Neural cell (in vitro differentiated cells): ENCODE data around the gene STK40. TPM values are rescaled to one million over a fixed set of nuclear protein-coding genes. Genes with fewer than 3 reads are reported as not detected.
A peak's percentile ranks its signal among the peaks of the same experiment; 100 is the strongest.

Experiments
- H2AFZ ChIP-seq: fragments of 200-600, 300-800 bp; sonication (generic), shearing (Covaris generic); 2 replicates; pipeline ENCODE4 v1.6.0; 2014; ENCODE audit warnings: low read depth, mild to moderate bottlenecking, antibody characterized with exemption, low read length, moderate library complexity
- H3F3A ChIP-seq: fragments of 200-600 bp; shearing (Covaris generic); 2 replicates; pipeline ENCODE4 v1.6.1; 2016; ENCODE audit warnings: mild to moderate bottlenecking, moderate library complexity, mixed read lengths, antibody characterized with exemption, low read length; ENCODE audit not compliant: insufficient read depth, poor library complexity, severe bottlenecking
- H3K27ac ChIP-seq: fragments of 200-600, 300-800 bp; sonication (generic), shearing (Covaris generic); 2 replicates; pipeline ENCODE4 v1.5.1; 2014; ENCODE audit warnings: mild to moderate bottlenecking, low read length, moderate library complexity
- H3K27me3 ChIP-seq: fragments of 300-800, 200-600 bp; sonication (generic), shearing (Covaris generic); 2 replicates; pipeline ENCODE4 v1.6.0; 2014; ENCODE audit warnings: mild to moderate bottlenecking, low read depth, low read length, moderate library complexity; ENCODE audit not compliant: insufficient read depth
- H3K36me3 ChIP-seq: fragments of 300-800, 200-600 bp; sonication (generic), shearing (Covaris generic); 2 replicates; pipeline ENCODE4 v1.5.1; 2014; ENCODE audit warnings: mild to moderate bottlenecking, antibody characterized with exemption, low read length, moderate library complexity; ENCODE audit not compliant: insufficient read depth
- H3K4me2 ChIP-seq: fragments of 300-800, 200-600 bp; sonication (generic), shearing (Covaris generic); 2 replicates; pipeline ENCODE4 v1.6.0; 2014; ENCODE audit warnings: mild to moderate bottlenecking, low read length
- H3K4me3 ChIP-seq: fragments of 300-800, 200-600 bp; sonication (generic), shearing (Covaris generic); 2 replicates; pipeline ENCODE4 v1.5.1; 2014; ENCODE audit warnings: mild to moderate bottlenecking, low read length, moderate library complexity
- H3K79me2 ChIP-seq: fragments of 200-600 bp; shearing (Covaris generic); replicated peaks from 2 replicates; pipeline ENCODE4 v1.6.0; 2014; ENCODE audit warnings: mild to moderate bottlenecking, low read length, moderate library complexity; ENCODE audit not compliant: insufficient read depth
- H3K9ac ChIP-seq: fragments of 300-800, 200-600 bp; sonication (generic), shearing (Covaris generic); 2 replicates; pipeline ENCODE4 v1.6.1; 2016; ENCODE audit warnings: mild to moderate bottlenecking, low read length, mixed read lengths
- H3K9me2 ChIP-seq: fragments of 200-600 bp; shearing (Covaris generic); 2 replicates; pipeline ENCODE4 v1.6.1; 2016; ENCODE audit warnings: mild to moderate bottlenecking, low read length, mixed read lengths; ENCODE audit not compliant: insufficient read depth
- H3K9me3 ChIP-seq: fragments of 200-600, 300-800 bp; sonication (generic), shearing (Covaris generic); 2 replicates; pipeline ENCODE4 v1.6.1; 2016; ENCODE audit warnings: mild to moderate bottlenecking, mixed run types, low read length, moderate library complexity, mixed read lengths
- H4K20me1 ChIP-seq: fragments of 200-600 bp; shearing (Covaris generic); 2 replicates; pipeline ENCODE4 v1.6.1; 2016; ENCODE audit warnings: mild to moderate bottlenecking, mixed run types; ENCODE audit not compliant: insufficient read depth
- EP300 ChIP-seq: fragments of 450-650 bp; conservative IDR thresholded peaks from 2 replicates; pipeline ENCODE4 v1.6.1; 2014; ENCODE audit warnings: antibody characterized with exemption, mild to moderate bottlenecking, moderate library complexity; ENCODE audit not compliant: poor library complexity, severe bottlenecking
- EZH2 ChIP-seq: fragments of 200-600, 300-800 bp; shearing (Covaris generic), sonication (generic); IDR thresholded peaks from 2 replicates; pipeline ENCODE4 v1.6.1; 2014; ENCODE audit warnings: antibody characterized with exemption, low read length, borderline replicate concordance, mild to moderate bottlenecking; ENCODE audit not compliant: insufficient read depth, poor library complexity, severe bottlenecking
- MXI1 ChIP-seq: fragments of 450-650 bp; conservative IDR thresholded peaks from 2 replicates; pipeline ENCODE4 v1.6.1; 2014; ENCODE audit warnings: antibody characterized with exemption, mild to moderate bottlenecking; ENCODE audit not compliant: poor library complexity, severe bottlenecking
- POLR2AphosphoS5 ChIP-seq: IDR thresholded peaks from 2 replicates; pipeline ENCODE4 v1.6.1; 2012
- RAD21 ChIP-seq: fragments of 450-650 bp; conservative IDR thresholded peaks from 2 replicates; pipeline ENCODE4 v1.6.1; 2014; ENCODE audit warnings: antibody characterized with exemption, mild to moderate bottlenecking, moderate library complexity
- REST ChIP-seq: IDR thresholded peaks from 2 replicates; pipeline ENCODE4 v1.6.1; 2012; ENCODE audit warnings: borderline replicate concordance
- SMC3 ChIP-seq: fragments of 450-650 bp; conservative IDR thresholded peaks from 2 replicates; pipeline ENCODE4 v1.6.1; 2014; ENCODE audit warnings: antibody characterized with exemption, mild to moderate bottlenecking, moderate library complexity; ENCODE audit not compliant: poor library complexity
- TAF1 ChIP-seq: IDR thresholded peaks from 2 replicates; pipeline ENCODE4 v1.6.1; 2012; ENCODE audit warnings: low read depth
- polyA plus RNA-seq: library from polyadenylated mRNA; depleted of rRNA; stranded (reverse); fragments of >200 nt; gene quantifications from 2 replicates; pipeline ENCODE4 v1.2.3, GENCODE V29; 2014
- TF ChIP-seq, protein P1 (sequence below): fragments of 450-650 bp; IDR thresholded peaks from 2 replicates; pipeline ENCODE4 v1.5.1; 2014; ENCODE audit warnings: antibody characterized with exemption, mild to moderate bottlenecking, moderate library complexity; ENCODE audit not compliant: poor library complexity, severe bottlenecking

Gene STK40
- polyA plus RNA-seq, 1 donor from 2014 or later, result 8.4 TPM

DNA sequence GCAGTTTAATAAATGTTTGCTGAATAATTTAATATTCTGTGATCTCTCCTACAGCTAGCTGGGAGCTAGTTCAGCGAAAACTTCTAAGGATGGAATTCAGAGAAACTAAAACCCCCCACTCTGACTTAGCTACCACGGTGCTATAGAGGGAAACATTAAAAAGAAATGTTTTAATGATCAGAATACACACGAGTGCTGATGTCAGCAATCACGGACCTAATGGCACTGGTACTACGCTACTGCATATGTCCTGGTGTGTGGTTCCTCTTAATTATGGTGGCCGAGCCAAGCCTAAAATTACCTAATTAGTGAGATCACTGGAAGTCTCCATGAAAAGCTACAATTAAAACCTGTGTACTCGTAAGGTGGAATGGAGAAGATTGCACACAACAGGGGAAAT is 35.9 kb upstream of the STK40 start:
- Histone ChIP-seq H4K20me1 (no peaks in the 10 kb centered on the region), H3K4me2 (no peak overlapping the region), H3K27ac (no peak overlapping the region), H3K36me3 (no peaks in the 10 kb centered on the region), H2AFZ (no peak overlapping the region), H3K9me3 (no peaks in the 10 kb centered on the region), H3K9ac (no peak overlapping the region), H3K9me2 (no peaks in the 10 kb centered on the region), H3K4me3 (no peak overlapping the region), H3K79me2 (no peaks in the 10 kb centered on the region), H3F3A (no peaks in the 10 kb centered on the region), H3K27me3 (no peaks in the 10 kb centered on the region)
- TF ChIP-seq POLR2AphosphoS5, result no peak
- no peak for TF ChIP-seq REST
- TF ChIP-seq TAF1, result no peak
- TF ChIP-seq EP300, result no peak
- TF ChIP-seq EZH2, result no peak
- no peak for TF ChIP-seq RAD21
- TF ChIP-seq, protein P1, sequence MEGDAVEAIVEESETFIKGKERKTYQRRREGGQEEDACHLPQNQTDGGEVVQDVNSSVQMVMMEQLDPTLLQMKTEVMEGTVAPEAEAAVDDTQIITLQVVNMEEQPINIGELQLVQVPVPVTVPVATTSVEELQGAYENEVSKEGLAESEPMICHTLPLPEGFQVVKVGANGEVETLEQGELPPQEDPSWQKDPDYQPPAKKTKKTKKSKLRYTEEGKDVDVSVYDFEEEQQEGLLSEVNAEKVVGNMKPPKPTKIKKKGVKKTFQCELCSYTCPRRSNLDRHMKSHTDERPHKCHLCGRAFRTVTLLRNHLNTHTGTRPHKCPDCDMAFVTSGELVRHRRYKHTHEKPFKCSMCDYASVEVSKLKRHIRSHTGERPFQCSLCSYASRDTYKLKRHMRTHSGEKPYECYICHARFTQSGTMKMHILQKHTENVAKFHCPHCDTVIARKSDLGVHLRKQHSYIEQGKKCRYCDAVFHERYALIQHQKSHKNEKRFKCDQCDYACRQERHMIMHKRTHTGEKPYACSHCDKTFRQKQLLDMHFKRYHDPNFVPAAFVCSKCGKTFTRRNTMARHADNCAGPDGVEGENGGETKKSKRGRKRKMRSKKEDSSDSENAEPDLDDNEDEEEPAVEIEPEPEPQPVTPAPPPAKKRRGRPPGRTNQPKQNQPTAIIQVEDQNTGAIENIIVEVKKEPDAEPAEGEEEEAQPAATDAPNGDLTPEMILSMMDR, result no peak
- no peak for TF ChIP-seq SMC3
- TF ChIP-seq MXI1, result no peak

GRCh38 chr1:36420836-36421317 is 35.2 kb upstream of the STK40 start:
- Histone ChIP-seq H3K9me3 (no peaks in the 10 kb centered on the region), H3K4me2 (no peak overlapping the region), H3K4me3 (no peak overlapping the region), H3K27me3 (no peaks in the 10 kb centered on the region), H3K9ac (no peak overlapping the region), H3K79me2 (no peaks in the 10 kb centered on the region), H3K9me2 (no peaks in the 10 kb centered on the region), H3F3A (no peaks in the 10 kb centered on the region), H4K20me1 (no peaks in the 10 kb centered on the region), H3K36me3 (no peaks in the 10 kb centered on the region), H3K27ac (no peak overlapping the region), H2AFZ (no peak overlapping the region)
- TF ChIP-seq REST (no peak), EZH2 (no peak), EP300 (no peak), MXI1 (peak; percentile 22), SMC3 (peak; percentile 94), POLR2AphosphoS5 (no peak), RAD21 (peak; percentile 95), TAF1 (no peak)
- TF ChIP-seq, protein P1, result peak; percentile 94
